Measurements from ENCODE around the gene SERAC1.
"Not testable (repeated sequence)": the region's sequence is repeated elsewhere in the genome, so short reads cannot be mapped to it uniquely, and the experiment has no call there.

SERAC1 gene

GRCh38 chr6:158168040-158168289 is at the start of gene SERAC1:
Gene SERAC1, minus strand, starts transcription at chr6:158168262. Its CDS starts 9,899 bp downstream, at chr6:158158363.
- no peak for DNase-seq

- DNase-seq: peak; percentile 63
Measured at GRCh38 chr6:158213925-158214674, 46.0 kb upstream of the SERAC1 start.

GRCh38 chr6:158211273-158212055 is 43.4 kb upstream of the SERAC1 start:
- DNase-seq: no peak

GRCh38 chr6:158209582-158210333 is 41.7 kb upstream of the SERAC1 start:
- not testable (repeated sequence) for DNase-seq

- not testable (repeated sequence) for DNase-seq
Measured at GRCh38 chr6:158208226-158209030, 40.4 kb upstream of the SERAC1 start.

- no peak for DNase-seq
Measured at GRCh38 chr6:158207422-158207788, 39.3 kb upstream of the SERAC1 start.

GRCh38 chr6:158206740-158207421 is 38.8 kb upstream of the SERAC1 start:
- no peak for DNase-seq

- no peak for DNase-seq
Measured at GRCh38 chr6:158205169-158205944, 37.3 kb upstream of the SERAC1 start.

GRCh38 chr6:158198461-158198860 is 30.4 kb upstream of the SERAC1 start:
- no peak for DNase-seq

GRCh38 chr6:158194487-158195280 is 26.6 kb upstream of the SERAC1 start:
- DNase-seq: no peak

- DNase-seq: no peak
Measured at GRCh38 chr6:158191761-158192160, 23.7 kb upstream of the SERAC1 start.

GRCh38 chr6:158191032-158191431 is 23.0 kb upstream of the SERAC1 start:
- DNase-seq: no peak

- no peak for DNase-seq
Measured at GRCh38 chr6:158188591-158188990, 20.5 kb upstream of the SERAC1 start.

GRCh38 chr6:158185729-158186456 is 17.8 kb upstream of the SERAC1 start:
- no peak for DNase-seq

- DNase-seq: no peak
Measured at GRCh38 chr6:158184608-158185007, 16.5 kb upstream of the SERAC1 start.

- DNase-seq: not testable (repeated sequence)
Measured at GRCh38 chr6:158183174-158183972, 15.3 kb upstream of the SERAC1 start.

- not testable (repeated sequence) for DNase-seq
Measured at GRCh38 chr6:158177712-158178111, 9.7 kb upstream of the SERAC1 start.

GRCh38 chr6:158175111-158175510 is 7.0 kb upstream of the SERAC1 start:
- no peak for DNase-seq

GRCh38 chr6:158174514-158174913 is 6.5 kb upstream of the SERAC1 start:
- DNase-seq: no peak

Data from NCI-H774 (cell line).